AG20443 (cell line): ENCODE measurements around the gene DHX38.

Experiments used
- DNase-seq: peaks from one replicate; pipeline ENCODE4 v3.0.0; 2012; ENCODE audit warnings: low spot score, mixed read lengths

DHX38 gene

GRCh38 chr16:72122308-72122707 is 28.7 kb downstream of the DHX38 start:
- no peak for DNase-seq

DNA sequence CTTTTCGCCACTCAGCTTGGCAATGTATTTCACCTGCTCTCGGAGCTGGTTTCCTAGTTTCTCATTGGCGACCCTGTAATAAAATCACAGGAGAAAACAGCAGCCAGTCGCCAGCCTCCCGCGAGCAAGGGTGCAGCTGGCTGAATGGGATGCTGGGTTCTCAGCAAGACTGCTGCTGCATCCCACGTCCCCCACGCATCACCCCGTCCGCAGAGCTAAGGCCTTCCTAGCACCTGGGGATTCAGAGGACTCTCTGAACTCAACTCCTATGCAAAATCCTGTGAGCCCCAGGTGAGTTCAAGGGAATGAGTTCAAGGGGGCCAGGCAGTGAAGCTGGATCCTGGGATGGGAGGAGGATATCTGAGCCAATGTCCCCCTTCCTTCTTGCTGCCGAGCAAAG is 29.3 kb downstream of the DHX38 start:
- no peak for DNase-seq

GRCh38 chr16:72123426-72123825 is 29.8 kb downstream of the DHX38 start:
- no peak for DNase-seq

DNA sequence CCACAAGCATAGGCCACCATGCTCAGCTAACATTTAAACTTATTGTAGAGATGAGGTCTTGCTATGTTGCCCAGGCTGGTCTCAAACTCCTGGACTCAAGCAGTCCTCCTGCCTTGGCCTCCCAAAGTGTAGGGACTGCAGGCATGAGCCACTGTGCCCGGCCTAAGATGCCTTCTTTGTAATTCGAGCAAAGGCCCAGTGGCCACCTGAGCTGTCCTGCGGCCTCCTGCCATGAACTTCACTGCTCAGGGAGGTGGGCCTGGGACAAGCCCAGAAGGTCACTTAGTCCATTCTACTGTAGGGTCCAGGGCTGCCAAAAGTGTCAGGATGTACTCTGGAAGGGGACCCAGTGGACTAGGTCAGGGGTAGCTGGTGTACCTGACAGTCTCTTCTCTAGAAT is 30.5 kb downstream of the DHX38 start:
- DNase-seq: no peak

- DNase-seq: peak; percentile 86
These were observed 31.4 kb downstream of the DHX38 start for GRCh38 chr16:72124761-72125634.

DNA sequence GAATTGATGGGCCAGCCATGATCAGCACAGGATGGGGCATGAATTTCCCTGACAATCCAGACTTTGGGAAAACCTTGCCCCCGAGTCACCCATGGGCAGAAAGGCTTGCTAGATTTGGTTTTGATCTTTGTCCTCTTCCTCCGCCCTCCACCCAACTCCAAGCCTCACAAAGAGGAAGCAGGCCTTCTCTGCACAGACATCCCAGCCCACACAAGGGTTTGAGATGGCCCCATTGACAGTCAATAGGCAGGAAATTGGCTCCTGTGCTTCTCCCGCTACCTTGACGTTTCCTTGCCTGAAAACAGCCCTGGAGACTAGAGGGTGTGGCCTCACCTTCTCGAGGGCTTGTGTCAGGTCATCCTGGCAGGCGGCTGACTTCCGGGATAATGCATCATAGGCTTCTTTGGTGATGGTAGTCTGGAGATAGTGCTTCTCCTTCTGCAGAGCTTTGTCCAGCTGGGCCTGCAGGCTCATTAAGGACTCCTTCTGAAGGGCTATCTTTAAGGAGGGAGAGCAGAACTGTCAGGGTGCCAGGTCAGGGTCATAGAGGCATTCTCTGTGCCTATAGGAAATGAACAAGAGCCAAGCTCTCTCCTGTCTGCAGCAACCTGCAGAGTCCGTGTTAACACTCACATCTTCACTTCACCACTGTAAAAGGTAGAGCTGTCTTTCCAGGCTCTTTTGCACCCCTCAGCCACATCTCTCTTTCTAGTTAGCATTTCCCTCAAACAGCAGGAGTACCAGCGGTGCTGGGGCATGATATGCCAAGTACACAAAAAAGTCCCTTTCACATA is 32.2 kb downstream of the DHX38 start:
- no peak for DNase-seq

DNA sequence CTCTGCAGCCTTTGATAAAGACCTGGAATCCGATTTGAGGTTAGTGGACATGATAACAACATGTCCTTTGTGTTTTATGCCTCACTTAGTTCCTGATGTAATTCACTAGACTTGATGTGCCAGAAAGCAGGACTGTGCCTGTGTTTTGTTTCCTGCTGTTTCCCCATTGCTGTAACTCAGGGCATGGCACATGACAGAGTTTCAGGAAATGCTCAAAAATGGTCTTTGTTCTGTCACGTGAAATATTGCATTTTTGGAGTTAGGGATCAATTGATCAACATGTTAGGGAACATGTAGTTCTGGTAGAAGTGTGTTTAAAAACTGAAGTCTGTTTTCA is 32.8 kb downstream of the DHX38 start:
- DNase-seq: no peak

DNA sequence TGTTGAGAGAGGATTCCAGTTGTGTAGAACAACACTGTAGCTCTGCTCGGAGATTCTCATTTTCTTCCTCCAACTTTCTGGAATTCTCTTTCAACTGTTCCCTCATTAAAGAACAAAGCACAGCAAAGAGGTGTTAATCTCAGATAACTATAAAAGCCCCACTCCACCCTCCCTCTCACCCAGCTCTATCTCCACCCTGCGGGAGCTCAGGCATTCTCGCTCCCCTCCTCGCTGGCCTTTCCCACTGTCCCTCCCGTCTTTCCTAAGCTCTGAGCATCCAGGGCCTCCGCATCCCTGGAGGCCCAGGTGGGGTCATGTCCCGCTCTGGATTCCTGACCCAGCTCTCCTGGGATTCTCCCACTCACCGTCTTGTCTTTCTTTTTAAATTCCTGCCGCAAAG is 35.1 kb downstream of the DHX38 start:
- DNase-seq: no peak

DNA sequence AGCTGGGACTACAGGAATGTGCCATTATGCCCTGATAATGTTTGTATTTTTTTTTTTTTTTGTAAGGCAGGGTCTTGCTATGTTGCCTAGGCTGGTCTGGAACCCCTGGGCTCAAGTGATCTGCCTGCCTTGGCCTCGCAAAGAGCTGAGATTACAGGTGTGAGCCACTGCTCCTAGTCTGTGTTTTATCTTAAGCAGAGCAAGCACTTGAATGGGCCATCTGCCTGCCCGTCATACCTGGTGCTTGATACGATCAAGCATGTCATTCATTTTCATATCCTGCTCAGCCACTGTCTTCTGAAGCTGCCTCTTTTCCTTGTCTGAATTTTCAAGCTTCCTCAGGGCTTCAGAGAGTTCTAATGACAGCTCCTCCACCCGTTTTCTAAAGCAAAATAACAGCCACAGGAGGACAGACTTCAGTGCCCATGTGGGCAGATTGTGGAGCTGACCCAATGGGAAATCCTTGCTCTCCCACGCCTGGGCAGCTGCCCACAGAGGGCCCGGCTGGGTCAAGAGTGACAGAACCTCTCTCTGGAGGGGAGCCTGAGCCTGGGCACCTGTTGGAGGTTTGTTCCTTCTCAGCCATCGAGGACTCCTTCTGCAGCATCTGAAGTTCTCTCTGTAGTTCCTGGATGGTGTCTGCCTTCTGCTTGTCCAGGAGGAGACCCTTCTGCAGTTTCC is 36.5 kb downstream of the DHX38 start:
- no peak for DNase-seq

DNA sequence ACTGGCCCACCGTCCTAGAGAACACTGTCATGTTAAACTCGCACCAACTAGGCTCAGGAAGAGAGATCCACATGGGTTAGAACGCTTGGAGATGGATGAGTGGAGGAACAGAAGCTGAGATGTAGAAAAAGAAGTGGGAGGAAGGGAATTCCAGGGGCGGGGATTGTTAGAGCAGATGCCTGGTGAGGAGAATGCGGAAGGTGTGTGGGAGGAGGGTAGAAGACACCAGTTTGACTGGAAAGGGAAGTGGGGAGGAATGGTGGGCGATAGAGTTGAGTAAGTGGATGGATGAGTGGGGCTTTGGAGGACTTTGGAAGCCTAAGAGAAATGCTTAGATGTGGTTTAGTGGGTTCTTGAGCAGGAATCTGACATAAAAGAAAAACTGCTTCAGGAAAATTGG is 37.4 kb downstream of the DHX38 start:
- no peak for DNase-seq

DNA sequence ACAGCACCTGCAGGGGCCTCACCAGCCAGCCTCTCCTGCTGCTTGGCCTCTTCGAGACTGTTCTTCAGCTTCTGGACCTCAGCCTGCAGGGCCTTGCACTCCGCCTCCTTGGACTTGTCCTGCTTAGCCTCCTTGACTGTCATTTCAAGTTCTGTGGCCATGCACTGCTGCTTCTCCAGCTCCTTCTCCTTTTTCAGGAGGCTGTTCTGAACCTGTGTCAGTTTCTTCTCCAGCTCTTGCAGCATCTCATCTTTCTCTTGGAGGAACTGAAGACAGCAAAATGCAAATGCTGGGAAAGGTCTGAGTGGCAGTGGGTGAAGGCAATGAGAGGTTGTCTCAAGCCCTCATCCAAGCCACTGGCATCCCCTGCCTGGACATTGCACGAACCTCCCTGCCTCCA is 39.1 kb downstream of the DHX38 start:
- no peak for DNase-seq

GRCh38 chr16:72134507-72134906 is 40.9 kb downstream of the DHX38 start:
- no peak for DNase-seq

DNA sequence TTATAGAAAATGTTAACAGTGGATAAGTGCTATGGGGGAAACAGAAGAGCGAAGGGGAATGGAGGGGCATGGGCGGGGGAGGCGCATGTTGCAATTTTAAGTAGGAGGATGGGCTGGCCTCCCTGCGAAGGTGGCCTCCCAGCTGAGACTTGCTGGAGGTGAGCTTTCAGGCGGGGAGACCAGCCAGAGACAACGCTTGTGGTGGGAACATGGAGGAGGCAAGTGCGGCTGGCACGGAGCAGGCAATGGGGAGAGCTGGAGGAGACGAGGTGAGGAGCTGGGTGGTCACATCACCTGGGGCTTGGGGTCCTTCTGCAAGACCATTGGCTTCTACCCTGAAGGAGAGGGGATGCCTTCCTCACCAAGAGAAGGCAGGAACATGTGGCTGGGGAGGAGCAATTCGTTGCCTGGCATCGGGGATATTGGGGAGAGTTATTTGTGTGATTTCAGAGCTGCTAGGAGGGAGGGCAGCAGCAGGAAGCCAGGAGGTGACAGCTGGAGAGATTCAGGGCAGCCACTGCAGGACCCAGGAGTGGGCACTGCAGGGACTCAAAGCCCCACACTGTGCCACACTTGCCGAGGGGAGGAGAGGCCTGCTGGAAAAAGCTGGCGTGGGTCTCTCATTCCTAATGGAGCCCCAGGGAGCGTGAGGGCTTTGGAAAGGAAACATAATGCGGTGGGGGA is 43.9 kb downstream of the DHX38 start:
- no peak for DNase-seq

- no peak for DNase-seq
These were observed 44.5 kb downstream of the DHX38 start for GRCh38 chr16:72138064-72138572.

DNA sequence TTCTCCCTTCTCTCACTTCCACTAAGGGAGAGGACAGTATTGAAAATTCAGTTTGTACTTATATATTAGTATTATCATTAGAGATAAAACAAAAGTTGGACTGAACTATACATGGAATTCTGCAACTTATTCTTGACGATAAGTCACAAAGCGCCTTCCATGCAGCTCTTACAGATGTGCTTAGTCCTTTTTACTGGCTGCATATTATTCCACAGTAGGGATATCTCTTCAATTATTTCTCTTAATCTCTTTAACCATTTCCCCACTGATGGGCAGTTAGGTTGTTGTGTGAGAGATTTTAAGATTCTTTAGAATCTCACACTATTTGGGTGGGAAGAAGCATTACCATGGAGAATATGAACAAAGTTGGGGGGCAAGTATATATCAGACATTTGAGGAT is 46.3 kb downstream of the DHX38 start:
- no peak for DNase-seq

- DNase-seq: no peak
These were observed 48.8 kb downstream of the DHX38 start for GRCh38 chr16:72142476-72142875.

GRCh38 chr16:72149676-72150464 is 56.2 kb downstream of the DHX38 start:
- no peak for DNase-seq

GRCh38 chr16:72159386-72159785 is 65.7 kb downstream of the DHX38 start:
- DNase-seq: no peak

DNA sequence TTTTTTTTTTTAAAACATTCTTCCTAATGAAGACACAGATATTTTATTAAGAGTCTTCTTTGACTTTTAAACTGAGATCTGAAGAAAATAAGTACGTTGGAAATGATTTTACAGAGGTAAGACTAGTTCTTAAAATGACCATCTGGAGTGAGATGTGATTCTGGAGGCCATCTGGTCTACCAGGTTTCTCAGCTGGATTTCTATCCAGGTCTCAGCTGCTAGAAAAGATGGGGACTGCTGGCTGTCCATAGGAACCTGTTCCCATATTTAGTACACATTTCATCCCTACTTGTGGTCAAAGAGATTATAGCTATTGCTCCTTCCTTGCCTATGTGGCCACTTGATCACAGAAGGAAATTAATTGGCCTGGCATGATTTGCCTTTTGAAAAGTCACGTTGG is 66.2 kb downstream of the DHX38 start:
- no peak for DNase-seq

- DNase-seq: no peak
These were observed 68.6 kb downstream of the DHX38 start for GRCh38 chr16:72162105-72162692.
